ENCODE results near the gene DACH2. TPM values are rescaled to one million over a fixed set of nuclear protein-coding genes. Genes with fewer than 3 reads are reported as not detected.

The DACH2 gene
- total RNA-seq: under 1 TPM in 1 of 4 donors, not detected in 3; 0.37 TPM

GRCh38 chrX:86148024-86148511 is at the start of gene DACH2:
TSS of gene DACH2 (plus strand) at chrX:86148451.
- WGBS, 2 donors (ENCODE audit: low coverage in 1 of 2): 59% methylated on average over 29 of the region's 34 CpGs; no CpG with 5 or more reads in 1 of the 2 donors
- DNase-seq: peak; percentile 66
- Histone ChIP-seq H3K27ac (no peak within 1 kb of the TSS), H3K36me3 (no peaks in the 10 kb centered on the region), H3K27me3 (peaks cover 24% of the 10 kb centered on the region), H3K9me3 (no peaks in the 10 kb centered on the region), H3K4me3 (peak within 1 kb of the TSS; percentile 9 to 51 (median 32)), H3K4me1 (peaks cover 0 to 6% (median 0%) of the 10 kb centered on the region in 4 donors)
- intact Hi-C loops (cut with DNase I; ENCODE audit: low total_unique reads) (no loop called here), in situ Hi-C loops (cut with MboI; ENCODE audit: low pct_ligation_motif_present in 1 of 4, low pct_unique_long_range_greater_than_20kb in 1 of 4, low sequenced_read_pairs in 3 of 4) (no loop called here)
- TF ChIP-seq POLR2AphosphoS5 (IDR thresholded peaks at IDR 0.05) (no peak), EP300 (IDR thresholded peaks at IDR 0.05; ENCODE audit: low read depth) (no peak), CTCF (IDR thresholded peaks at IDR 0.05) (no peak), POLR2A (IDR thresholded peaks at IDR 0.05) (no peak)

- in situ Hi-C loops (cut with MboI; ENCODE audit: low pct_ligation_motif_present in 1 of 4, low pct_unique_long_range_greater_than_20kb in 1 of 4, low sequenced_read_pairs in 3 of 4): no loop called here
Observed at GRCh38 chrX:86102341-86102740, 45.9 kb upstream of the DACH2 start.

GRCh38 chrX:86103061-86103460 is 45.2 kb upstream of the DACH2 start:
- Histone ChIP-seq H3K4me1 (no peaks in the 10 kb centered on the region), H3K9me3 (no peaks in the 10 kb centered on the region), H3K4me3 (no peak overlapping the region), H3K27ac (no peak overlapping the region), H3K27me3 (no peaks in the 10 kb centered on the region), H3K36me3 (no peaks in the 10 kb centered on the region)
- intact Hi-C loops (cut with DNase I; ENCODE audit: low total_unique reads) (no loop called here), in situ Hi-C loops (cut with MboI; ENCODE audit: low pct_ligation_motif_present in 1 of 4, low pct_unique_long_range_greater_than_20kb in 1 of 4, low sequenced_read_pairs in 3 of 4) (no loop called here)
- TF ChIP-seq POLR2A (IDR thresholded peaks at IDR 0.05): no peak
- no peak for TF ChIP-seq CTCF (IDR thresholded peaks at IDR 0.05)
- no peak for TF ChIP-seq POLR2AphosphoS5 (IDR thresholded peaks at IDR 0.05)
- no peak for TF ChIP-seq EP300 (IDR thresholded peaks at IDR 0.05; ENCODE audit: low read depth)
- DNase-seq: no peak
- 60% methylated on average over 1 of the region's 1 CpG; no CpG with 5 or more reads in 1 of the 2 donors for WGBS, 2 donors (ENCODE audit: low coverage in 1 of 2)

More at GRCh38 chrX:86102341-86102740, 45.9 kb upstream of the DACH2 start:
- TF ChIP-seq POLR2AphosphoS5 (IDR thresholded peaks at IDR 0.05): no peak
- TF ChIP-seq POLR2A (IDR thresholded peaks at IDR 0.05): no peak
- no peak for TF ChIP-seq EP300 (IDR thresholded peaks at IDR 0.05; ENCODE audit: low read depth)
- TF ChIP-seq CTCF (IDR thresholded peaks at IDR 0.05): no peak
- intact Hi-C loops (cut with DNase I; ENCODE audit: low total_unique reads): no loop called here
- Histone ChIP-seq H3K4me1 (no peaks in the 10 kb centered on the region), H3K36me3 (no peaks in the 10 kb centered on the region), H3K27me3 (no peaks in the 10 kb centered on the region), H3K4me3 (no peak overlapping the region), H3K9me3 (no peaks in the 10 kb centered on the region), H3K27ac (no peak overlapping the region)
- no peak for DNase-seq
- 72% methylated on average over 2 of the region's 2 CpGs; no CpG with 5 or more reads in 1 of the 2 donors for WGBS, 2 donors (ENCODE audit: low coverage in 1 of 2)

- intact Hi-C loops (cut with DNase I; ENCODE audit: low total_unique reads): no loop called here
- DNase-seq: no peak
- no peaks in the 10 kb centered on the region for H3K4me1 ChIP-seq
- 51% methylated on average over 1 of the region's 1 CpG; no CpG with 5 or more reads in 1 of the 2 donors for WGBS, 2 donors (ENCODE audit: low coverage in 1 of 2)
- H3K36me3 ChIP-seq: no peaks in the 10 kb centered on the region
- no peaks in the 10 kb centered on the region for H3K9me3 ChIP-seq
- in situ Hi-C loops (cut with MboI; ENCODE audit: low pct_ligation_motif_present in 1 of 4, low pct_unique_long_range_greater_than_20kb in 1 of 4, low sequenced_read_pairs in 3 of 4): no loop called here
- no peak overlapping the region for H3K4me3 ChIP-seq
- H3K27ac ChIP-seq: no peak overlapping the region
- H3K27me3 ChIP-seq: no peaks in the 10 kb centered on the region
- TF ChIP-seq CTCF (IDR thresholded peaks at IDR 0.05) (no peak), EP300 (IDR thresholded peaks at IDR 0.05; ENCODE audit: low read depth) (no peak), POLR2A (IDR thresholded peaks at IDR 0.05) (no peak), POLR2AphosphoS5 (IDR thresholded peaks at IDR 0.05) (no peak)
Observed at GRCh38 chrX:86104526-86104925, 43.7 kb upstream of the DACH2 start.

Measured in transverse colon (tissue), 4 donors.